Right renal pelvis (tissue), 4 donors: ENCODE results near the gene HOTAIR. TPM values are rescaled to one million over a fixed set of nuclear protein-coding genes. Genes with fewer than 3 reads are reported as not detected.

Experiments
- DNase-seq, 4 donors: peaks; one replicate each; pipeline ENCODE4 v3.0.0-alpha.2; 2013; ENCODE audit warnings: low read depth in 4 of 4, low spot score in 3 of 4, missing footprints in 1 of 4
- polyA plus RNA-seq, 4 donors: library from polyadenylated mRNA; unstranded; fragments of 120-200 nt; gene quantifications; one replicate each; pipeline ENCODE4 v1.2.1, GENCODE V29; 2013; ENCODE audit not compliant: insufficient read length in 4 of 4

HOTAIR gene
- polyA plus RNA-seq, 4 donors = 1.0 to 4.1 (median 1.5) TPM

- no peak for DNase-seq
These were observed 13.9 kb upstream of the HOTAIR start for GRCh38 chr12:53988541-53989226.

DNA sequence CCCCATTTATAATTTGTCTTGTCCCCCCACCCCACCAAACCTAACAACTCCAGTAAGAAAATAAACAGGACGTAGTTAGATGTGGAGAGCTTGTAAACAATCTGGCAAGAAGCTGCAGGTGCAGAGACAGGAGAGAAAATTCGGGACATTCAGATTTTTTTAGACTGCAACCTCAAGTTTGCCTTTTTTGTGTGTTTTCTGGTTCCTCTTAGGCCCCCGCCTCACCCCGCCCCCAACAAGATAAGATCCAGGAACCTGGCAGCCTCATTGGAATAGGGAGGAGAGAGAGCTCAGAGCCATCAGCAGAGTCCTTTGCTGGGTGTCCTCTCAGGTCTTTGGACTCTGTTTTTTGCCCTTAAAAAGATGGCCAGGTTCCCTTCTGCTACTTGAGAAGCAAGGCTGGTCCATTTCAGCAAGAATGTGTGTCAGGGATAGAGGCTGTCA, 13.1 kb upstream of the HOTAIR start:
- no peak for DNase-seq

GRCh38 chr12:53986686-53987483, 12.1 kb upstream of the HOTAIR start:
- no peak for DNase-seq

- no peak for DNase-seq
These were observed 11.4 kb upstream of the HOTAIR start for GRCh38 chr12:53985994-53986685.

DNA sequence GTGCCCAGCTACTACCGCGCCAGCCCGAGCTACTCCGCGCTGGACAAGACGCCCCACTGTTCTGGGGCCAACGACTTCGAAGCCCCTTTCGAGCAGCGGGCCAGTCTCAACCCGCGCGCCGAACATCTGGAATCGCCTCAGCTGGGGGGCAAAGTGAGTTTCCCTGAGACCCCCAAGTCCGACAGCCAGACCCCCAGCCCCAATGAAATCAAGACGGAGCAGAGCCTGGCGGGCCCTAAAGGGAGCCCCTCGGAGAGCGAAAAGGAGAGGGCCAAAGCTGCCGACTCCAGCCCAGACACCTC, 10.9 kb upstream of the HOTAIR start:
- DNase-seq = no peak

DNA sequence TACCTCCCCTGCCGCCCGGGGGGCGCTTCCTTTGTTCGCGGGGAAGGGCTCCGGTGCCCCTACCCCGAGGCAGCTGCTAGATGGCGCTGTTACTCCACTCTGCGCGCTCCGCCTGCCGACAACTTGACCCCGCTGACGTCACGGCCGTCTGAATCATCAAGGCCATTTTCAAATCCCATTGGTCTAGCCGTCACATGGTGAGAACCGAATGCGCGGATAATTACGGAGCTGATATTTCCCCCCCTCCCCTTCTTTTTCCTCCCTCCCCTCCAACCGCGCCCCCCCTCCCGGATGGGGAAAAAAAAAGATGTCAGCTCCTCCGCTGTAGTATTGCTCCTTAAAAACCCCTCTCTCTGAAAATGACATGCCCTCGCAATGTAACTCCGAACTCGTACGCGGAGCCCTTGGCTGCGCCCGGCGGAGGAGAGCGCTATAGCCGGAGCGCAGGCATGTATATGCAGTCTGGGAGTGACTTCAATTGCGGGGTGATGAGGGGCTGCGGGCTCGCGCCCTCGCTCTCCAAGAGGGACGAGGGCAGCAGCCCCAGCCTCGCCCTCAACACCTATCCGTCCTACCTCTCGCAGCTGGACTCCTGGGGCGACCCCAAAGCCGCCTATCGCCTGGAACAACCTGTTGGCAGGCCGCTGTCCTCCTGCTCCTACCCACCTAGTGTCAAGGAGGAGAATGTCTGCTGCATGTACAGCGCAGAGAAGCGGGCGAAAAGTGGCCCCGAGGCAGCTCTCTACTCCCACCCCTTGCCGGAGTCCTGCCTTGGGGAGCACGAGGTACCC, 10.3 kb upstream of the HOTAIR start, which contains the start of gene HOXC10:
Gene HOXC10, plus strand, starts transcription at position 246 of the 791 bp plus-strand sequence. Its CDS starts 114 bp downstream, at position 360.
- DNase-seq = peak; percentile 97 to 98 (median 98)

DNA sequence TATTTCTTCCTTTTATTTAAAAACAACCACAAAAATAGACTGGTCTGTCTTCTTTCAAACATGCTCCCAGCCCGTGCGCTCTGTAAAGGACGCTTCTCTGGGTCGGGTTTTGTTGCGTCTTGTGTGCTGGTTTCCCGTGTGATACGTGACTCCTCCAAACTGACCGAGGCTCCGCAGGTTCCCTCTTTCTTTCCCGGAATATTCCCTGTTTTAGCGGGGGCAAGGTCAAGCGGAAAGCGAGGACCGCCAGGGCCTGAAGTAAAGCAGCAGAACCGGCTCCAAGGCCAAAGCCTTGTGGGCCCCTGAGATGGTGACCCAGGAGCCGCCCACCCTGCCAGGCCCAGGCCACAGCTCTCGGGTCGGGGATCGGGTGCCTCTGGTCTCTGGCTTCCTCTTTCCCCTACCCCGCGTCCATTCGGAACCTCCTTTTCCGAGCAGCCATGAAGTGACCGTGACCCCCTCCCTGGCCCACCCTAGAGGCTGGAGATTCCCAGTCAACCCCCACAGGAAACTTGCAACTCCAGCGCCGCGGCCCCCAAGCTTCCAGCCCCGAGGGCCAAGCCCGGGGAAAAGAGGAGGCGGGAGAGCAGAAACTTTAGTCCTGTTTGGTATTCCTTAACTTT, 9.3 kb upstream of the HOTAIR start:
- DNase-seq = no peak

GRCh38 chr12:53983568-53983949, 8.8 kb upstream of the HOTAIR start:
- DNase-seq = no peak

DNA sequence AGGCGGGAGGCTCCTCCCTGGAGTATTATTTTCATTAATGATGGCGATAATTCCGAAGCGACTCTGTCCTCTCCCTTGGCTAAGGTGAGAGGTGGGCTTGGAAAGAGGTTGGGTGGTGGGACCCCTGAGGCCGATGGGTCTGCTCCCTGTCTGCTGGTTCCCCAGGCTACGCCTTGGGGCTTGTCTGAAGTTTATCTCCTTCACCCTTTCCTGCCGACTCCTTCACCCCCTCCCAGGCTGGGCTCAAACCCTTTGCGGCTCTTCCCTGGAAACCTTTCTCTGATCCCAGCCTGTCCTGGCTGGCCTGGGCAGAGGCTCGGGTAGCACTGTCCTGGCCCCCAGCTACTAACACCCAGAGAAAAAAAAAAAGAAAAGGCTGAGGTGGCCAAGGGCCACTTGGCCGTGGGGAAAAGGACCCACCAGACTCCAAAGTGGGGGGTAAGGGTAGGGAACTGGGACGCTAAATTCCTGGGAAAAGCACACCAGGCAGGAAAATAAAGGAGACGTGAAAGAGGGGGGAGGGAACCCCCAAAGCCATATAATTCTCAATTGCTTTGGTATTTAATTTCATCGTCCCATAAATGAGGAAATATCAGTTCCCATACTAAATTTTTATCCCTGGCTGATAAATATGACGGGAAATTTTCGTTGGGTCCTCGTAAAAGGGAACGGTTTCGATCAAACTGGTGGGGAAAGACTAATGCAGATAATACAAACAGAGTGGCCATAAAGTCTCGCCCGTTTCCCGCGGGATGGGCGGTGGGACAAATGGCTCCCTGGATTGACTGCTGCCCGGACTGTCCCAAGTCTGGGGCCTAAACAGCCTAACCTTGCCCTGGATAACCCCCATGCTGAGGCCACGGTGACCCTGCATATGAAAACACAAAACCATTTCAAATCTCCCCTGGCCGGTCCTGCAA, 8.2 kb upstream of the HOTAIR start:
- DNase-seq = no peak

GRCh38 chr12:53981634-53982565, 7.1 kb upstream of the HOTAIR start:
- no peak for DNase-seq

- no peak for DNase-seq
These were observed 6.2 kb upstream of the HOTAIR start for GRCh38 chr12:53980802-53981496.

DNA sequence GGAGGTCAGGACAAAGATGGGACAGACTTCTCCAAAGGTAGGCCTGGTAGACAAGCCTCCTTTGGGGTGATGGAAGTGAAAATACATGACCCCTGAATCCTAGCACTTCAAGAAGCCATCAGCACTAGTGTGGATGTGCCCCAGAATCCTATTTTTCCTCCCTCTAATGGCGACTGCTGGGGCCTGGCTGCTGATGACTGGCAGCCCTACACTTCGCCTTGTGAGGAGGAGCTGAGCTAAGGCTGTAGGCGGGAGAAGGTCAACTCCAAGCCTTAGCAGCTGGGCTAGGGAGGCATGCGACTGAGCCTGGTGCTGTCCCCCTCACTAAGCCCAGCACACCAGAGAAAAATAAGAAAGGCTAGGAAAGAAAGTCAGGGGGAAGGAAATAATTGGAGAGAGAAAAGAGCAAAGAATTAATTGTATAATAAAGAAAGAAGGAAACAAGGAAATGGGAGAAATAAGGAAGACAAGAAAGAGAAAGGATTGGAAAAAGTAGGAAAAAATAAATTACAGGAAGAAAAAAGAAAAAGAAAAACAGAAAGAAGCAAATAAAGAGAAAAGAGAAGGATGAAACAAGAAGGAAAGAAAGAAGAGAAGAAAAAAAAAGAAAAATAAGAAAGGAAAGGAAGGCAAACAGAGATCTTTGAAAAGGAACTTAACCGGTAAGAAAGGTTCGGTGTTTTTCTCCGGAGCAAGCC, 5.5 kb upstream of the HOTAIR start:
- DNase-seq = no peak

- no peak for DNase-seq
These were observed 4.0 kb upstream of the HOTAIR start for GRCh38 chr12:53978477-53979356.

- DNase-seq = no peak
These were observed 3.1 kb upstream of the HOTAIR start for GRCh38 chr12:53977596-53978445.
